Stomach (tissue), 9 donors: Measurements from ENCODE around the gene SLC44A1. TPM values are rescaled to one million over a fixed set of nuclear protein-coding genes. Genes with fewer than 3 reads are reported as not detected.

ENCODE experiments used
- DNase-seq, 2 donors: peaks; one replicate each; pipeline versions ENCODE4 v3.0.0 to v3.0.0-alpha.2; 2013 to 2019
- H3K27ac ChIP-seq, 5 donors: fragments of 200-600 bp in 4 of 5; sonication (generic) in 4 of 5; one replicate each; pipeline ENCODE4 v1.5.1; 2013 to 2019; ENCODE audit warnings: mild to moderate bottlenecking in 1 of 5, moderate library complexity in 1 of 5
- H3K27me3 ChIP-seq, 3 donors: fragments of 200-600 bp; sonication (generic); one replicate each; pipeline ENCODE4 v1.5.1; 2017 to 2019; ENCODE audit warnings: mixed run types in 1 of 3
- H3K36me3 ChIP-seq, 4 donors: fragments of 200-600 bp; sonication (generic); 1 replicate in 3 of 4; 2 replicates in 1 of 4; pipeline ENCODE4 v1.5.1; 2016 to 2019
- H3K4me1 ChIP-seq, 4 donors: fragments of 200-600 bp; sonication (generic); one replicate each; pipeline ENCODE4 v1.5.1; 2016 to 2019
- H3K4me3 ChIP-seq, 4 donors: fragments of 200-600 bp; sonication (generic) in 3 of 4; one replicate each; pipeline ENCODE4 v1.5.1; 2016 to 2019; ENCODE audit warnings: mild to moderate bottlenecking in 1 of 4
- H3K9me3 ChIP-seq, 4 donors: fragments of 200-600 bp; sonication (generic); one replicate each; pipeline ENCODE4 v1.5.1; 2016 to 2019
- EP300 ChIP-seq: sonication (generic); formaldehyde crosslinking; IDR thresholded peaks from one replicate; pipeline ENCODE4 v1.6.1; 2017; ENCODE audit warnings: antibody characterized with exemption
- POLR2A ChIP-seq, 4 donors: fragments of 450-650 bp; IDR thresholded peaks; one replicate each; pipeline ENCODE4 v1.6.1; 2016; ENCODE audit warnings: antibody characterized with exemption in 4 of 4, control low read depth in 2 of 4, mild to moderate bottlenecking in 1 of 4, moderate library complexity in 1 of 4
- POLR2AphosphoS5 ChIP-seq, 3 donors: sonication (generic); formaldehyde crosslinking; IDR thresholded peaks; one replicate each; pipeline ENCODE4 v1.6.1; 2016; ENCODE audit warnings: antibody characterized with exemption in 3 of 3
- WGBS, 5 donors: extraction: QIAGEN DNeasy Blood & Tissue Kit in 3 of 5; methylation state at CpG; one replicate each; pipeline versions ENCODE4 v1.1.5 to v1.1.7; 2013 to 2018; 5-methylcytosine and 5-hydroxymethylcytosine counted together
- intact Hi-C: fragments of 100-400 bp; cut with DNase I; formaldehyde crosslinking; loops from one replicate; pipeline ENCODE4 v1.15.1; 2023; ENCODE audit warnings: low total_unique reads
- polyA plus RNA-seq, 3 donors: library from polyadenylated mRNA; stranded (reverse); fragments of 200-250 nt; gene quantifications; one replicate each; pipeline ENCODE4 v1.2.3, GENCODE V29; 2013
- total RNA-seq, 5 donors: library from RNA; depleted of rRNA; stranded (reverse); fragments of >200 nt; gene quantifications; one replicate each; pipeline versions ENCODE4 v1.1.0 to v1.2.3, GENCODE V29; 2014 to 2016
- TF ChIP-seq, protein P1 (sequence below), 7 experiments: fragments of 450-650 bp in 4 of 7; fragments of 200-600 bp in 3 of 7; sonication (generic) in 3 of 7; IDR thresholded peaks; one replicate each; pipeline ENCODE4 v1.5.1; 2016 to 2019; ENCODE audit warnings: antibody characterized with exemption in 7 of 7, control low read depth in 2 of 7, mild to moderate bottlenecking in 1 of 7
- donor health status: healthy with polysubstance abuse.
- donor health status: Bipolar disorder and iron deficiency.
- donor health status: healthy.

The SLC44A1 gene
- total and polyA plus RNA-seq, 8 donors, result 5.7 to 82.8 (median 16.1) TPM

DNA sequence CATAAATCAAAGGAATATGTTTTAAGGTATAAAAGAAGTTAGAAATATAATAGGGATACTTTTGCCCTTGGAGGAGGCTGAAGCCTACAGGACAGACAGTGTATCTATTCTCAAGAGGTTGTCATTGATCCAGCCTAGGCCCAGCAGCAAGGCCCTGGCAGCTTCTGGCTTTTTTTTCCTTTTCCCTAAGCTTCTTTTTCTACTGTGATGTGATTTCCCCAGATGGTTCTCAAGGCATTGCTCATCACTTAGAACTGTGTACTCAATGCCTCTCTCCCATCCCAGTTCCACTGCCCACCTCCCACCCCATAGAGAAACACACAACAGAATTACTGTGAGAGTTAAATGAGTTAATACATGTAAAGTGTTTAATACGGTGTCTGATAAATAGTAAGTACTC lies 88.6 kb downstream of the SLC44A1 start:
- intact Hi-C loops, result no loop called here
- WGBS, 5 donors, result 85 to 90% (median 88%) methylated on average over 1 of the region's 1 CpG
- H3K36me3 ChIP-seq, result peaks cover 0 to 26% (median 21%) of the 10 kb centered on the region in 4 donors
- H3K27me3 ChIP-seq, result no peaks in the 10 kb centered on the region
- peaks cover 5 to 33% (median 26%) of the 10 kb centered on the region in 4 donors for H3K4me1 ChIP-seq
- H3K4me3 ChIP-seq, result no peak overlapping the region
- no peaks in the 10 kb centered on the region for H3K9me3 ChIP-seq
- TF ChIP-seq POLR2AphosphoS5 (IDR thresholded peaks at IDR 0.05) (no peak), EP300 (no peak), POLR2A (IDR thresholded peaks at IDR 0.05) (no peak)
- TF ChIP-seq, protein P1, sequence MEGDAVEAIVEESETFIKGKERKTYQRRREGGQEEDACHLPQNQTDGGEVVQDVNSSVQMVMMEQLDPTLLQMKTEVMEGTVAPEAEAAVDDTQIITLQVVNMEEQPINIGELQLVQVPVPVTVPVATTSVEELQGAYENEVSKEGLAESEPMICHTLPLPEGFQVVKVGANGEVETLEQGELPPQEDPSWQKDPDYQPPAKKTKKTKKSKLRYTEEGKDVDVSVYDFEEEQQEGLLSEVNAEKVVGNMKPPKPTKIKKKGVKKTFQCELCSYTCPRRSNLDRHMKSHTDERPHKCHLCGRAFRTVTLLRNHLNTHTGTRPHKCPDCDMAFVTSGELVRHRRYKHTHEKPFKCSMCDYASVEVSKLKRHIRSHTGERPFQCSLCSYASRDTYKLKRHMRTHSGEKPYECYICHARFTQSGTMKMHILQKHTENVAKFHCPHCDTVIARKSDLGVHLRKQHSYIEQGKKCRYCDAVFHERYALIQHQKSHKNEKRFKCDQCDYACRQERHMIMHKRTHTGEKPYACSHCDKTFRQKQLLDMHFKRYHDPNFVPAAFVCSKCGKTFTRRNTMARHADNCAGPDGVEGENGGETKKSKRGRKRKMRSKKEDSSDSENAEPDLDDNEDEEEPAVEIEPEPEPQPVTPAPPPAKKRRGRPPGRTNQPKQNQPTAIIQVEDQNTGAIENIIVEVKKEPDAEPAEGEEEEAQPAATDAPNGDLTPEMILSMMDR (IDR thresholded peaks at IDR 0.05), result no peak
- no peak for DNase-seq
- H3K27ac ChIP-seq, result no peak overlapping the region

DNA sequence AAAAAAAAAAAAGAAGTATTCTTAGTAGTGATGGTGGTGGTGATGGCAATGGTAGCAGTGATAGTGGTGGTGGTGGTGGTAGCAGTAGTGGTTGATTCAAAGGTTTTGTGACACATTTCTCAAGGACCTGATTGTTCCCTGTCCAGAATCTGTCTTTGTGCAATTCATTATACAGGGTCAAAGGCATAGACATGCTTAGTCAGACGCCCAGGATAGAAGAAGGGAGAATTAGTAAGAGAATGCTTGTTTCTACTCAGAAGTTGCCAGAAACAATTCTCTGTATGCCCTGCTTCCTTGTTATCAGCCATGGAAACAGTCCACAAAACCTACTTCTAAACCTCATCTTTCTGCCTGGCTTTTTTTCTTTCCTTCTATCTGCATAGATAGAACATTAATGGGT lies 89.4 kb downstream of the SLC44A1 start:
- intact Hi-C loops, result no loop called here
- Histone ChIP-seq H3K4me1 (peaks cover 5 to 33% (median 26%) of the 10 kb centered on the region in 4 donors), H3K27me3 (no peaks in the 10 kb centered on the region), H3K36me3 (peaks cover 0 to 30% (median 24%) of the 10 kb centered on the region in 4 donors), H3K4me3 (no peak overlapping the region), H3K9me3 (no peaks in the 10 kb centered on the region), H3K27ac (peak overlapping the region in 1 of 5 donors; percentile 22)
- 38 to 68% (median 50%) methylated on average over 1 of the region's 1 CpG for WGBS, 5 donors
- TF ChIP-seq, protein P1 (IDR thresholded peaks at IDR 0.05), result no peak
- TF ChIP-seq POLR2A (IDR thresholded peaks at IDR 0.05), result no peak
- no peak for TF ChIP-seq EP300
- TF ChIP-seq POLR2AphosphoS5 (IDR thresholded peaks at IDR 0.05), result no peak
- no peak for DNase-seq

DNA sequence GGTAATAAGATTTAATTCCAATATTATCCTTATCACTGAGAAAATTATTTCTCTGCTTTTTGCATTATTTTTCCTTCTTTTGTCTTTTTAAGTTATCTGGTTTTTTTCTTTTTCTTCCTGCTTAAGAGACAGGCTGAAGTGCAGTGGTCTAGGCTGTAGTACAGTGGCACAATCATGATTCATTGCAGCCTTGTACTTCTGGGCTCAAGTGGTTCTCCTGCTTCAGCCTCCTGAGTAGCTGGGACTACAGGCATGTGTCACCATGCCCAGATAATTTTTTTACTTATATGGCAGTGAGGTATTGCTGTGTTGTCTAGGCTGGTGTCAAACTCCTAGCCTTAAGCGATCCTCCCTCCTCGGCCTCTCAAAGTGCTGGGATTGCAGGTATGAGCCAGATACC lies 93.9 kb downstream of the SLC44A1 start:
- Histone ChIP-seq H3K27ac (no peak overlapping the region), H3K36me3 (peaks cover 0 to 31% (median 24%) of the 10 kb centered on the region in 4 donors), H3K4me3 (no peak overlapping the region), H3K9me3 (no peaks in the 10 kb centered on the region), H3K27me3 (no peaks in the 10 kb centered on the region), H3K4me1 (peaks cover 7 to 26% (median 16%) of the 10 kb centered on the region in 4 donors)
- 84 to 99% (median 98%) methylated on average over 2 of the region's 2 CpGs for WGBS, 5 donors
- no peak for DNase-seq
- intact Hi-C loops, result no loop called here
- TF ChIP-seq POLR2AphosphoS5 (IDR thresholded peaks at IDR 0.05) (no peak), EP300 (no peak), POLR2A (IDR thresholded peaks at IDR 0.05) (no peak)
- TF ChIP-seq, protein P1 (IDR thresholded peaks at IDR 0.05), result no peak

DNA sequence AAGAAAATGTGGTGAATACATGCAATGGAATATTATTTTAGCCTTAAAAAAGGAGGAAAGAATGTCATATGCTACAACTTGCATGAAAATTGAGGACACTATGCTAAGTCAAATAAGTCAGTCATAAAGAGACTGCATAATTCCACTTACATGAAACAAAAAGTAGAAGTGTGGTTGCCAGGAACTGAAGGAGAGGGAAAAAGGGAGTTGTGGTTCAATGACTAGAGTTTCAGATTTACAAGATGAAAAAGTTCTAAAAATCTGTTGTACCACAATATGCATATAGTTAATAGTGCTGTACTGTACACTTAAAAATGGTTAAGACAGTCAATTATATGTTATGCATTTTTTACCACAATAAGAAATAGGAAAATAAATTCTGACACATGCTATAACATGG lies 95.4 kb downstream of the SLC44A1 start:
- no peak overlapping the region for H3K27ac ChIP-seq
- no peak for DNase-seq
- H3K4me3 ChIP-seq, result no peak overlapping the region
- no peaks in the 10 kb centered on the region for H3K9me3 ChIP-seq
- TF ChIP-seq POLR2AphosphoS5 (IDR thresholded peaks at IDR 0.05), result no peak
- TF ChIP-seq POLR2A (IDR thresholded peaks at IDR 0.05), result no peak
- TF ChIP-seq, protein P1 (IDR thresholded peaks at IDR 0.05), result no peak
- TF ChIP-seq EP300, result no peak
- no peaks in the 10 kb centered on the region for H3K27me3 ChIP-seq
- peaks cover 0 to 18% (median 12%) of the 10 kb centered on the region in 4 donors for H3K4me1 ChIP-seq
- intact Hi-C loops, result no loop called here
- H3K36me3 ChIP-seq, result peaks cover 0 to 31% (median 24%) of the 10 kb centered on the region in 4 donors
